GM19035 (cell line): ENCODE data around the gene PRDM16.

ENCODE experiments used
- ATAC-seq: cut with Tn5 transposase; IDR thresholded peaks from one replicate; pipeline ENCODE4 v1.9.1; 2021; ENCODE audit not compliant: unreplicated experiment

The PRDM16 gene

DNA sequence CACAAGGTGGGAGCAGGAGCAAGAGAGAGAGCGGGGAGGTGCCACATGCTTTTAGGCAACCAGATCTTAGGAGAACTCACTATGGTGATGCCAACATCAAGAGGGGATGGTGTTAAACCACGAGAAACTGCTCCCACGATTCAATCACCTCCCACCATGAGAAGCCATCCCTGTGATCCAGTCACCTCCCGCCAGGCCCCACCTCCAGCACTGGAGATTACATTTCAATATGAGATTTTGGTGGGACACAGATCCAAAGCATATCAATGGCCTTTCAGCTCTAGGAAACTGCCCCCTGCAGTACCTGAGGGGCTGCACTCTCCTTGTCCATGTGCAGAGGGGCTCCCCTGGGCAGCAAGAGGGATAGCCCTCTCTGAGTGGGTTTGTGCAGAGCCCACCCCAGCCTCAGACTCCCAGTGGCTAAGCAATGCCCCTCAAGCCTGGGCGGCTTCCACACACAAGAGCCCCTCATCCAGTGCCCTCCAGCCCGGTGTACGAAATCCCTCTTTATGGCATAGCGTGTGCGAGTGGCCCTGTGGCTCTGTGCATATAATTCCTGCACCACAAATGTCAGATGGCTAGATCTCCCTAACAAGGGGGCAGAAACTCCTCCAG, 15.5 kb upstream of the PRDM16 start:
- no peak for ATAC-seq

DNA sequence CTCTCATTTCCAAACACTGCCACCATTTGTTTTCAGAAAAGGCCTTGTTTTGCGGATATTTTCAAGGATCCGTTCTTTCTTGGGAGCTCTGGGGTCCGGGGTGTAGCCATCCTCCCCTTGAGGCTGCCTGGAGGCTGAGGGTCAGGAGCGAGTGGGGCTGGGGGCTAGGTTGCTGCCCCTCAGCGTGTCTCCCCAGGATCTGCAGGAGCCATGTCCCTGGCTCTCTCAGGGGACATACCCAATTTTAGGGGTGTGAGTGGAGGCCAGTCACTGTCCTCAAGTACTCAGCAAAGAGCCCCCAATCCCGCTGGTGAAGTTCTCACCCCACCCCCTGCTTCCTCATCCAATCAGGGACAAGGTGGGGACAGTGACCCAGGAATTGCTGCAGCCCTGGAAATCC, 15.0 kb upstream of the PRDM16 start:
- ATAC-seq = no peak

DNA sequence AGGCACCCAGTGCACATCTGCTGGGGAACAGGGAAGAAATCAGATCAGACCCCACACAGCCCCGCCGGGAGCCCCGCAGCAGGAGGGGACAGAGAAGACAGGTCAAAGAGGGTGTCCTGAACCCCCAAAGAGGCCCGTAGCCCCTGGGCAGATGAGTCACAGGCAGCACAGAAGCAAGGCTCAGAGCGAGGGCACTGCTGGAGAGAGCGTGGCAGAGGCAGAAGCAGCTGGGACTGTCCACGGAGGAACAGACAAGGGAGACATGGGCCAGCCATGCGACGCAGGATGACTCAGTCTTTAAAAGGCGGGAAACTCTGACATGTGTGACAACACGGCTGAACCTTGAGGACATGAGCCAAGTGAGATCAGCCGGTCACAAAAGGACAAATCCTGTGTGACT, 14.5 kb upstream of the PRDM16 start:
- no peak for ATAC-seq

DNA sequence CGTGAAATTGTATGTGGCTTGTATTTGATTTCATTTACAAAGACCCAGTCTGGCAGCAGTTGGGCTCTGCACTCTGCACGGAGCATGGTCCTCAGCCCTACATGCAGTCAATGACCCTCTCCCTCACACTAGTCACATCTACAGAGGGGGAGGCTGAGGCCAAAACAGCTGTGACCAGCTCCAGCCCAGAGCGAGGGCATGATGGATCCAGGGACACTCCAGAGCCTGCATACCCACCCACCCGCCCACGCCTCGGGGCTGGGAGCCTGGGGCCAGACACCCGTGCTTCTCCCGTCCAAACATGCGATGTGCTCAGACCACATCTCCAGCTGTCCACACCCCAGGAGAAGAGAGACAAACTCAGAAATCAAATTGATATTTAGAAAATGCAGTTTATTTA, 14.0 kb upstream of the PRDM16 start:
- no peak for ATAC-seq

DNA sequence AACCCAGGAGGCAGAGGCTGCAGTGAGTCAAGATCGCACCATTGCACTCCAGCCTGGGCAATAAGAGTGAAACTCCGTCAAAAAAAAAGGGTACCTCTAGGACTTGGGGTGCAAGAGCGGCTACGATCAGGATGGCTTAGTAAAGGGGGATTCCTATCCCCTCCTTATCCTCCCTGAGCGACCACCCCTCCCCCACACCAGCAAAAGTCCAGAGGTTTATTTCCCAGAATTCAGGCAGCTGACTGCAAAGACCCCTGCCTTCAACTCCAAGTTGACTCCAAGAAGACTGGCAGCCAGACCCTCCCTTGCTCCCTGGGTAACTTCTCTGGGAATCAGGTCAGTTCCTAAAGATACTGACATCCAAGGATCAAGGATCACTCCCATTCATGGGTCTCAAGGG, 12.4 kb upstream of the PRDM16 start:
- ATAC-seq = no peak

DNA sequence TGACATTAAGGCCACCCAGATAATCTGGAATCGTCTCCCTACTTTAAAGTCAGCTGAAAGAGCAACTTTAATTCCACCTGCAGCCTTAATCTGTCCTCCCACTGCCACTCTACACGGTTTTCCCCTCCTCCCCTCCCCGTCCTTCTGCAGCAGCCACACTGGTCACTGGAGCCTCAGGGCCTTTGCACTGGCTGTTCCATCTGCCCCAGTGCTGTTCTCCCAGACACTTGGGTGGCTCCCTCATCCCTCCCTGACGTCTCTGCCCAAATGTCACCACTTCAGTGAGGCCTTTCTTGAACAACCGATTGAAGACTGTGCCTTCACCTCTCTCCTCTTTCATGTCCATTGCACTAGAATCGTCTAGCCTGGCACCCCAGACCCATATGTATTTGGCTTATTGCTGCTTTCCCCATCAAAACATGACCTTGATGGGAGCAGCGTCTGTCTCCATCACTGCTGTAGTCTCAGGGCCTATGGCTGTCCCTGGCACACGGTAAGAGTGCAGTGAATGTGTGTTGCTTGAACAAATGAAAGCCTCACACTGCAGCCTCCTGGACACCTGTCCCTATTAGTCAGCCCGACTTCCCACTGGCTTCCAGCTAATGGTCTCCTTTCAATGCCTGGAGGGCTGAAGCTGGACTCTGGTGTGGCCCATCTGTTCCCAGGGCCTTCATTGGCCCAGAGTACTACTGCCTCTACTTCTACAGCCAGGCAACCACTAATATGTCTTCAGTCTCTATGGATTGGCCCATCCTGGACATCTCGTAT, 10.6 kb upstream of the PRDM16 start:
- ATAC-seq = no peak

DNA sequence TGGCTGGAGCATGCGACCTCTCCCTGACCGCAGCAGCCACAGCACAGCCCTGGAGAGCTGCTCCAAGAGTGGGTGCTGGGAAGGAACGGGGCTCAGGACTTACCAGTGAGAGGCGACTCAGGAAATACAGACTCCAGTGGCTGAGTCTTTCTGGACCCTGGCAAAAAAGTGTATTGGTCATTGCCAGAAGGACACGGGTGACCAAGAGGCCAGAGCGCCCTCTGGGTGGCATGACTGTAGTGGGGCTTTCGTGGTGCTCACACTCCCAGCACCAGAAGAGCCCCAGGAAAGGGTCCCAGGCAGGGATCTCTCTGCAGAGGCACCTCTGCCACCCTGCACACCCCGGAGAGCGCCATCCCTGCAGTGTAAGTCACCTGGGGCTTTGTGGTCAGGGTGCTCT, 8.9 kb upstream of the PRDM16 start:
- no peak for ATAC-seq

DNA sequence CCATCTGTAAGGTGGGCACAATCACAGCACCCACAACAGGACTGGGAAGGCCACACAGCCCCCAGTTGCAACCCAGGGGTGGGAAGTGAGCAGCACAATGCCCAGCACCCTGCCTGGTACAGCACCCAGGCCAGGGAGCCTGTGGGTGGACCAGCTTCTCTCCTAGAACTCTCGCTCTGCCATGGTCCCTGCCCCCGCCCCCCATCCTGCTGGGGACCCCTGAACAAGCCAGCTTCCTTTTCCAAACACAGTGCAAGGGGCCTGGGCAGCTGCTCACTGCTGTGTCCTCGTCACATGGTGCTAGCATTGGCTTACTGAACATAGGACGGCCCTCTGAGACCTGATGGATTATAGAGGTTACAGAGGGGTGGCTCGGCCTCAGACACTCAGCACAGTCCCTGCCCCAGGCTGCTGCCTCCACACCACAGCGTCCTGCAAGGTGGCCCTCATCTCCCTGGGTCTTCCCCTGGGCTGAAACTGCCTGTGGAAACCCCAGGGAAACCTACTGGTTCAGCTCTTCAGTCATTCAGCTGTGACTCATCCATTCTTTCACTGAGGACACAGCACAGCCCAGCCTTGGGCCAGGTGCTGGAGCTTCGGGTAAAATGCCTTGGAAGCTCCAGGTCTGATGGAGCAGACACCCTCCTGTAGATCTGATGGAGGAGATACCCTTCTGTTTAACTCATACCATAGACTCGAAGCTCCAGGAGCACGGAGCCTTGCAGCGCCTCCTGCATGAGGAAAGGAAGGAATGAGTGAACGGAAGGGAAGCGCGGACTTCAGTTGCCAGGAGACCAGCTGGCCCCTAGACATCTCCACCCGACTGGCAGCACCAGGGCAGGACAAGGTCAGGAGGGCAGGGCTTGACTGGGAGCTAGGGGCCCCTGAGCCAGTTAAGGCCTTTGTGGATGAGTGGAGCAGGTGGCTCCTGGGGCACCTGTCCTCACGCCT, 8.1 kb upstream of the PRDM16 start:
- ATAC-seq = no peak

DNA sequence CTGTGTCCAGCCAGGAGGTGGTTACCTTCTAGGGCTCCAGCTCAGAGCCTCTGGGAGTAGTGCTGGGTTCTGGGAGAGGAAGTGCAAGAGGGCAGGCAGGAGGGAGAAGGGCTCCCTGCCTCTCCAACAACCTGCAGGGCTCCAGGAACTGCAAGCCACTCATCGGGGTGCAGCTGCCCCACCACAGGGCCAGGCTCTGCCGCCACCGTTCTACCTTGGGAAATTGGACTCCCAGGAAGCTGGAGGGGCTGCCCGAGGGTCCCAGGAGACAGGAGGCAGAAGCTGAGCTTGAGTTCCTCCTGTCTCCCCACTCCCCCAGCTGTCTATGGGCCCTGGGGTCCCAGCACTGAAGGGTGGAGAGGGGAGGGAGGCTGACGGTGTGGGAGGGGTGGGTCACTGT, 7.4 kb upstream of the PRDM16 start:
- ATAC-seq = no peak

DNA sequence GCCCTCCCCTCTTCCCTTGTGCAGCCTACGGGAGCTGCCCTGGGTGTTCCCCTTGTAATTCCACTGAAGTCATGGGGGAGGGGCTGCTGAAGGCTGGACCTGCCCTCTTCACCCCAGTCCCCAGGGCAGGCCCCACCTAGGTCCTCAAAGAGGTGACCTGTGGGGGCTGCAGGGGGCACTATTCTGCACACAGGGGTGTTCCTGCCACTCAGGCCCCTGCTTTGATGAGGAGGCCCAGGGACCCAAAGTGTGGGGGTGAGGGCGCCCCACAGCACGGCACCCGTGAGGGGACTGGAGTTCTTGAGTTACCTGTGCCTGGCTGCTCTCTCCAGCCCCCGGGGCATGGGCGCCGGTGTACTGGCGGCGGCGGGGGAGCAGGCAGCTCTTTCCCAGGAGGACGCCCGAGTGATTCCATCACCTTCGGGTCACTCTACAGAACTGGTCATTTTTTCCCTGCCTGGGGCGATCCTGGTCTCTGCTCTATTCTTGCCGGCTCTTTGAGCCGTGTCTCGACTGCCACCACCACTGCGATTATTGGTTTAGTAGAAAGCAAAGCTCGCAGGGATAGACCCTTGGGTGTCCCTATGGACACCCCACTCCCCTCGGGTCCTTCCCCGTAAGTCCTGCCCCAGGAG, 6.9 kb upstream of the PRDM16 start:
- ATAC-seq = no peak

DNA sequence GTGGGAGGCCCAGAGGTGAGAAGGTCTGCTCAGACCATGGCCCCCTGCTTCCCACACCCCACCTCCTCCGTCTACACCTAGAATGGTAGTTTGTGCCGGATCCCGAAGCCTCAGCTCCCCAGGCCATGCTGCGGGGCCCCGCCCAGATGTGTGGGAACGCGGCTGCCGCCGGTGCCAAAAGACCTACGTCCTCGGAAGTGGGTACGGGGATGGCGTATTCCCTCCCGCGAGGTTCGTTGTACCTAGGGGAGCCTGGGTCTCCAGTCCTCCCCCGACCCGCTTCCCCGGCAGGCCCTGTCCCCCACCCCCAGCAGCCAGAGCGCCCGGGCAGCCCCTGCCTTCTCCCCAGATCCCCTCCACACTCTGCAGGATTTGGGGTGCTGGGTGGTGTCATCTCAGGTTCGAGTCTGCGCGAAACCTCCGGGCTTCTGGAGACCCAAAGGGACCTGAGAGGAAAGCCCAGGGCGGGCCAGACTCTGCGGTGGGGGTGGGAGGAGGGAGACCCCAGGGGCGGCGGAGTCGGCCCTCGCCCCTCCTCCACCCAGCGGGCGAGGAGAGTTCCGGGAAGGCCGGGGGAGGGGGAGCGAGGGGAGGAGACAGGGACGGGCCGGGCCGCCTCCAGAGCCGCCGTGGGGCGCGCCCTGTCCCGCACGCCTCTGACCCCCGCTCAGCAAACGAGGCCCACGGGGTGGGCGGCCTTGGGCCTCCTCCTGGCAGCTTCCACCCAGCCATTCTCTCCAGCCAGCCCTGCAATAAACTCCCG, 6.2 kb upstream of the PRDM16 start:
- no peak for ATAC-seq

DNA sequence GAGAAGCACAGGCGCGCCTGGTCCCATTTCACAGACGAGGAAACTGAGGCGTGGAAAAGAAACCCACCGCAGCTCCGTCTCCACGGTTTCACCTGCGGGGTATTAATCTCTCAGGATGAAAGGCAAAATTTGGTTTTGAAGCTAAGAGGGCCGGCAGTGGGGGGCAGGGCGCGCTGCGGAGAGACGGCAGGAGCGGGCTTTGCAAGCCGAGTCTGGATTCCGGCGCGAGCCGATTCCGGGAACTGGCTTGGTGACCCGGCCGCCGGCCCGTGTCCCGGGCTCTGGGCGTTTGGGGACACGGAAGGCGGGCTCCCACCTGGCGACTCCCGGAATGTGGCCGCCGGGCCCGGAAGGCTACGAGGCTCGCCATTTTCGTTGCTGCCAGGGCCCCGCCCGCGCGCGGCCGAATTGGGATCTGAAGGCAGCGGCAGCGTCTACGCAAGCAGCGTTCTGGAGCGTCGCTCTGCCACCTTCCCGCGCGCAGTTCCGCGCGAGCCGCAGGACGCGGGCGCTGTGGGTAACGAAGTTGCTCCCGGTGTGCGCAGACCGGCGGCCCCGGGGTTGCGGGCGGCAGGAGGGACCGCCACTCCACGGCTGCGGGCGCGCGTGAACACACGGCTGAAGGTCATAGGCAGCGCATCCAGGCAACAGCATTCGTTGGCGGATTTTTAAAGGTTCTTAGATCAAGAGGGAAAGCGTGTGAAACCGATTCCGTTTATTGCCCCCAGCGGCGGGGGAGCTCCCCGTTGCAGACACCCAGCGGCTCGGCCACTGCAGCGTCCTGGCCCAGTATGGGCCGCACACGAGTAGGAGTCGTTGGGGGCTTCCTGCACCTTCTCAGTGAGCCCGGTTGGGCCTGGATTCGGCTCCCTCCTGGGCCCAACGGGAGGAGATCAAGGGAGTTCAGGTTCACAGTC, 5.4 kb upstream of the PRDM16 start:
- no peak for ATAC-seq

DNA sequence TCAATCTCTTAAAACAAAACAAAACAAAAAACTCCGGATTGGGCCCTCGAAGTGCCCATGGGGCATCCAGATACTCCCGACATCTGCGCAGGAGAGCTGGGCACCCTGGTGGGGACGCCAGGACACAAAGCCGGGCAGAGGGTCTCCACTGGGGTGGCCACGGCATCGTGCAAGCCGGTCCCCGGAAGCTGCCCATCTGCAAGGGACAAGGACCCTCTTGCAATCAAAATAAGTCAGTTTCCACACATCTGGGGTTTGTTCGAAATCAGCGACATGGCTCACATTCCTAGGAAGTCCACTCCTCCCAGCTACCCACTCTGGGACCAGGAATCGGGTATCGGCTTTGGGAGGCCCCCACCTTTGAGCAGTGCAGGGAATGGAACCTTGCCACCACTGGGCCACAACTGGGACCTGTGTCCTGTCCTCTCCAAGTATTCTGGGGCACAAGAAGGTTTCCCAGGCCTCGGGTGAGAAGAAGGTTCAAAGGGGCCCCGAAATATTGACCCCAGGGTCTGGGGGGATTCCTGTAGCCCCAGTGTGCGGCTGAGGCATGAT, 4.6 kb upstream of the PRDM16 start:
- ATAC-seq = no peak

DNA sequence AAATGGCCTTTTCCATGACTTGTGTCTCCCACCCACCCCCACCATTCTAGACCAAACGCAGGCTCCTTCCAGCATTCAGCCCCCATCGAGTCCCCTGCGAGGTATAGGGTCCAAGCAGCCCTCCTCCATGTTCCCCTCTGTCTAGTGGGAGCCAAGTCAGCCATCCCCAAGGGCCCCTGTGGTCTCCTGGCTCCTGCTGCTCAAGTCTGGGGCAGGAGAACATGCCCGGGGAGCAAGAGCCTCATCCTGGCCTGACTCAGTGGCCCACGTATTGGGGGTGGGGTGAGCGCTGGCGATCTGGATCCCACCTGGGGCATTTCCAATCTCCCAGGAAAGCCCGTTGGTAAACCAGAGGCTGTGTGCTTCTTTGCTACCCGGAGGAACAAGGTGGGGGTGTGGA, 4.1 kb upstream of the PRDM16 start:
- ATAC-seq = no peak

DNA sequence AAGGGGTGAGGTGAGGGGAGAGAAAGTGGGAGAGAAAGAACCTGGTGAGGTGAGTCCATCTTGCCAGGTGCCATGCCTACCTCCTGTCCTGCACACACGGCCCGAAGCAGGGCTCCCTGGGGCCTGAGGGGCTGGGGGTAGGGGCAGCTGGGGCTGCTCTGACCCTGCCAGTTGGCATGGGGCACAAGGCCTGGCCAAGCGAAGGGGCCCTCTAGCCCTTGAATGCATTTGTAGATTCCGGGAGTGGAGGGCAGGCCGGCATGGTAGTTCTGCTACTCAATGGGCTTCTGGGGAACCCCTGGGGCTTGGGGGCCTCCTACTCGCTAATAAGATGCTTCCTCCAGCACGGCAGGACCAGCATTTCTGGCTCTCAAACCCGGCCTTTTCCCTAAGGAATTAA, 3.6 kb upstream of the PRDM16 start:
- no peak for ATAC-seq

DNA sequence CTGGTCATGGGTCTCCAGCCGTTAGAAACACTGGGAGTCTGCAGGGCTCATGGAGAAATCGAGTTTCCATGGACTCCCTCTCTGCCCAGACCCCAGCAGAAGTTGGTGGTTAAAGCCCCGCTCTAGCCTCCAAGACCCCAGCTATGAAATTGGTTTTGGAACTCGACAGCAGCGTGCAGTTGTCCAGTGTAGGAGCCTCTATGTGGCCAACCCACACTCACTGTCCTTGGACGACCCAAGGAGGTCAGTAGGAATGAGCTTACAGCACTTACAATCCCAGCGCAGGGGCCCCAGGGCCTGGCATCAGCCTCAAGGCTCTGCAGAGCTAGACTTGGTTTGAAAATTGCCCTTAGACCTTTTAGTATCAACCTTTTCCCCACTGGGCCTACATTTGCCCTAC, 3.2 kb upstream of the PRDM16 start:
- no peak for ATAC-seq

DNA sequence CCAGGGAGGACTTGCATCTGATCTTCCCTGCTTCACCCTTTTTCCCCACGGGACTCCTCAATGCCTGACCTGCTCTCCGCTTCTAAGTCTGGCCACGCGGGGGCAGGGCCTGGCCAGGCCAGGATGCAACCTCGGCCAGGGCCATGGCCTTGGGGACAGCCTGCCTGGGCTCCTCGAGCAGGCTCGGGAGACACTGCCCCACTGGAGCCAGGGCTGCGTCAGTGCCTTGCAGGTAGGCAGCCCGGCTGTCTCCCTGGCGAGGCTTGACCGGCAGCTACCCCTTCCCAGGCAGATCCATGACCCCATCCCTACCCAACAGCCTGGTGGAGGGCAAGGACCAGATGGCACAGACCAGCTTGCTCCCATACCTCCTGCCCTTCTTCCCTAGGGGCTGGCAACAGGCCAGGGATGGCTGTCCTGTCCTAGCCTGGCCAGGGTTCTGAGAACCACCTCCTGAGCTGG, 2.7 kb upstream of the PRDM16 start:
- ATAC-seq = no peak

DNA sequence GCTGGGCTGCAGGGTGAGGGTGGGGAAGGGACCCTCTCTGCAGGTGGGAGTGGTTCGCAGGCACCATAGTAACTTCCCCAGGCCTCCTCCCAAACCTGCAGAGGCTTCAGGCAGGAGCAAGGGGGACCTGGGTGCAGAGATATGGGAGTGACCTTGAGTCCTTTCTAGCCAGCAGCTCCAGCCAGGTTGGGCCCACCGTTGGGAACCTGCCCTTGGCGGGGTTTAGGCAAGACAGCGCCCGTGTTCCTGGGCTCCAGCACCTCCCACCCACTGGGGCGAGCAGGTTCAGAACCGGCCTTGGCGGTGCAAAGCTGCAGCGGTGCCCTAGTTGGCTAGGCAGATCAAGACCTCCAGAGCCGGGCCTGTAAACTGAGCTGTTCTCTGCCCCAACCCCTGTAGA, 2.2 kb upstream of the PRDM16 start:
- no peak for ATAC-seq

DNA sequence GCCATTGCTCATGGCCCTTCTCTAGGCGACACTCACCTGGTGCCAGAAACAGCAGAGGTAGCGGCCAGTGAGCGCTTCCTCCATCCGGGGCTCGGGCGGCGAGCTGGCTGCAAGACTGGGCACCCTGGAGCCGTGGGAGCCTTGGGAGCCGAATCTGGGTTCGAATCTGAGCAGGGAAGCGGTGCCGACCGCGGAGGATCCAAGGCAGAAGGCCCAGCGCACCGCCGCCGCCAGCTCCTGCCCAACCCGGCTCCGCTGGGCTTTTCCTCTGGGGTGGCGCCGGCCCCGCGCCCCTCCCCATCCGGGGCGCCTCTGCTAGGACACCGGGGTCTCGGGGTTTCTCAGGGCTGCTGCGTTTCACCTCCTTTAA, 1.7 kb upstream of the PRDM16 start:
- ATAC-seq = no peak
